Upper lobe of left lung (tissue), 6 donors: Measurements from ENCODE around the gene CBL. TPM values are rescaled to one million over a fixed set of nuclear protein-coding genes. Genes with fewer than 3 reads are reported as not detected.

ENCODE experiments used
- ATAC-seq, 2 donors: fragments of 200-7000 bp; cut with Tn5 transposase; one replicate each; pipeline ENCODE4 v1.9.1; 2022; ENCODE audit warnings: mild to moderate bottlenecking in 2 of 2, moderate library complexity in 2 of 2; ENCODE audit not compliant: low FRiP score in 2 of 2
- DNase-seq, 2 donors: peaks; one replicate each; pipeline ENCODE4 v3.0.0-alpha.2; 2019 to 2020
- H3K27ac ChIP-seq, 4 donors: fragments of 200-600 bp; sonication (generic); one replicate each; pipeline ENCODE4 v1.5.1; 2016 to 2019
- H3K27me3 ChIP-seq, 4 donors: fragments of 200-600 bp; sonication (generic); one replicate each; pipeline ENCODE4 v1.5.1; 2017 to 2019
- H3K36me3 ChIP-seq, 4 donors: fragments of 200-600 bp; sonication (generic); one replicate each; pipeline ENCODE4 v1.5.1; 2016 to 2019
- H3K4me1 ChIP-seq, 4 donors: fragments of 200-600 bp; sonication (generic); one replicate each; pipeline ENCODE4 v1.5.1; 2018 to 2019
- H3K4me3 ChIP-seq, 4 donors: fragments of 200-600 bp; sonication (generic); one replicate each; pipeline ENCODE4 v1.5.1; 2017 to 2019; ENCODE audit warnings: mild to moderate bottlenecking in 2 of 4, moderate library complexity in 1 of 4
- H3K9me3 ChIP-seq, 4 donors: fragments of 200-600 bp; sonication (generic); one replicate each; pipeline ENCODE4 v1.5.1; 2018 to 2019
- EP300 ChIP-seq, 4 donors: sonication (generic); formaldehyde crosslinking; IDR thresholded peaks; one replicate each; pipeline ENCODE4 v1.5.1; 2017; ENCODE audit warnings: antibody characterized with exemption in 4 of 4, control low read depth in 2 of 4
- POLR2A ChIP-seq, 4 donors: fragments of 450-650 bp; IDR thresholded peaks; one replicate each; pipeline ENCODE4 v1.5.1; 2016 to 2017; ENCODE audit warnings: antibody characterized with exemption in 4 of 4, mild to moderate bottlenecking in 2 of 4
- POLR2AphosphoS5 ChIP-seq, 2 donors: sonication (generic); formaldehyde crosslinking; IDR thresholded peaks; one replicate each; pipeline ENCODE4 v1.5.1; 2017; ENCODE audit warnings: antibody characterized with exemption in 2 of 2
- WGBS, 2 donors: methylation state at CpG; one replicate each; pipeline ENCODE4 v1.1.5; 2017 to 2018; 5-methylcytosine and 5-hydroxymethylcytosine counted together
- total RNA-seq, 6 donors: library from RNA; depleted of rRNA in 4 of 6; stranded (reverse); fragments of >200 nt in 4 of 6; gene quantifications; one replicate each; pipeline versions ENCODE4 v1.1.0 to v1.2.1, GENCODE V29; 2016 to 2021
- TF ChIP-seq, protein P1 (sequence below), 6 experiments: fragments of 450-650 bp in 4 of 6; fragments of 200-600 bp in 2 of 6; sonication (generic) in 2 of 6; IDR thresholded peaks; one replicate each; pipeline ENCODE4 v1.5.1; 2016 to 2019; ENCODE audit warnings: antibody characterized with exemption in 6 of 6
- donor health status: DM: no; HTN: no; CAD: no; lungs with moderate emphysema.
- donor health status: DM: no; HTN: yes; CAD: no; lungs with severe emphysema.

CBL gene
- total RNA-seq, 6 donors from 2014 or later = 15.4 to 32.2 (median 18.9) TPM

DNA sequence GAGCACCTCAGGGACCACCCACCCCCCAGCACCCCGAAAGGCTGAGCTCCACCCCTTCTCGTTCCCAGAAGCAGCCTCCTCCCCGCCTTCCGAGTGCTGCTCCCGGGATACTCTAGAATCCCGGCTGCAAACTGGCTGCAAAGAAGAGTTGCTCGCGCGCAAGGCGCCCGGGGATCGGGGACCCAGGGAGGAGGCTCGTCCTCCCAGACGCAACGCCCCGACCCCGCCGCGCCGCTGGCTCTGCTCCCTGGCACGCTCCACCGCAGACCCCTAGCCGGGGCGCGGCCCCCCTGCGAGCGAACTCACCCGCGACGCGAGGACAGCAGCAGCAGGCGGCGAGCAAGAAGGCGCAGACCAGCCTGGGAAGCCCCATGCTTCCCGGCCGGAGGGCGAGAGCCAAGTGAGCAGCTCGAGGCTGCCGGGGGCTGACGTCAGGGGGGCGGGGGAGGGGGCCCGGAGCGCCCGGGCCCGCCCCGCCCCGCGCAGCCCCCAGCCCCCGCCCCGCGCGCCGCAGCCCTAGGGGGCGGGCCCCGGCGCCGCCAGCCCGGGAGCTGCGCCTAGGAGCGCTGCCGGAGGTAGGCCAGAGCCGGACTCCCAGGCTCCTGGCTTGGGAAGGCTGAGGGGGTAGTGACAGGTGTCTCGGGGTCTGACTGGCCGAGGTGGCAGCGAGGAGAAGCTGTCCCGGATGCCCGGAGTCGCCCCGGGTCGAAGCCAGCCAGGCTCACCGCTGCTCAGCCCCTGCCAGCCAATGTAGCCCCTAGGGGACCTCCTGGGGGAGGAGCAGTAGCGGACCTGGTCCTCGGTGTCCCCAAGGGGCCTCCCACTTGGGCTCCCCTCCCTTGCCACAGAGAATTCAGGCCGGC is 110.8 kb downstream of the CBL start, which contains the start of gene MCAM:
MCAM (minus strand) TSS at position 402 of the 863 bp plus-strand sequence; CDS start at position 373, 29 bp downstream.
- WGBS, 2 donors = 1 to 8% methylated on average over 5 to 27 of the region's 74 CpGs
- H3K27ac ChIP-seq = peak within 1 kb of the TSS; percentile 88 to 96 (median 92)
- ATAC-seq (no peak), DNase-seq (peak in 1 of 2 donors; percentile 88)
- peaks cover 0 to 26% (median 0%) of the 10 kb centered on the region in 4 donors for H3K36me3 ChIP-seq
- peaks cover 52 to 72% (median 61%) of the 10 kb centered on the region in 4 donors for H3K4me1 ChIP-seq
- H3K4me3 ChIP-seq = peak within 1 kb of the TSS; percentile 27 to 63 (median 53)
- H3K27me3 ChIP-seq = peaks cover 0 to 36% (median 15%) of the 10 kb centered on the region in 4 donors
- TF ChIP-seq, protein P1, sequence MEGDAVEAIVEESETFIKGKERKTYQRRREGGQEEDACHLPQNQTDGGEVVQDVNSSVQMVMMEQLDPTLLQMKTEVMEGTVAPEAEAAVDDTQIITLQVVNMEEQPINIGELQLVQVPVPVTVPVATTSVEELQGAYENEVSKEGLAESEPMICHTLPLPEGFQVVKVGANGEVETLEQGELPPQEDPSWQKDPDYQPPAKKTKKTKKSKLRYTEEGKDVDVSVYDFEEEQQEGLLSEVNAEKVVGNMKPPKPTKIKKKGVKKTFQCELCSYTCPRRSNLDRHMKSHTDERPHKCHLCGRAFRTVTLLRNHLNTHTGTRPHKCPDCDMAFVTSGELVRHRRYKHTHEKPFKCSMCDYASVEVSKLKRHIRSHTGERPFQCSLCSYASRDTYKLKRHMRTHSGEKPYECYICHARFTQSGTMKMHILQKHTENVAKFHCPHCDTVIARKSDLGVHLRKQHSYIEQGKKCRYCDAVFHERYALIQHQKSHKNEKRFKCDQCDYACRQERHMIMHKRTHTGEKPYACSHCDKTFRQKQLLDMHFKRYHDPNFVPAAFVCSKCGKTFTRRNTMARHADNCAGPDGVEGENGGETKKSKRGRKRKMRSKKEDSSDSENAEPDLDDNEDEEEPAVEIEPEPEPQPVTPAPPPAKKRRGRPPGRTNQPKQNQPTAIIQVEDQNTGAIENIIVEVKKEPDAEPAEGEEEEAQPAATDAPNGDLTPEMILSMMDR (IDR thresholded peaks at IDR 0.05) = no peak
- TF ChIP-seq EP300 (IDR thresholded peaks at IDR 0.05) (no peak), POLR2AphosphoS5 (IDR thresholded peaks at IDR 0.05) (peak; percentile 28 to 57), POLR2A (IDR thresholded peaks at IDR 0.05) (peak in 1 of 4 donors; percentile 20)
- H3K9me3 ChIP-seq = no peaks in the 10 kb centered on the region

DNA sequence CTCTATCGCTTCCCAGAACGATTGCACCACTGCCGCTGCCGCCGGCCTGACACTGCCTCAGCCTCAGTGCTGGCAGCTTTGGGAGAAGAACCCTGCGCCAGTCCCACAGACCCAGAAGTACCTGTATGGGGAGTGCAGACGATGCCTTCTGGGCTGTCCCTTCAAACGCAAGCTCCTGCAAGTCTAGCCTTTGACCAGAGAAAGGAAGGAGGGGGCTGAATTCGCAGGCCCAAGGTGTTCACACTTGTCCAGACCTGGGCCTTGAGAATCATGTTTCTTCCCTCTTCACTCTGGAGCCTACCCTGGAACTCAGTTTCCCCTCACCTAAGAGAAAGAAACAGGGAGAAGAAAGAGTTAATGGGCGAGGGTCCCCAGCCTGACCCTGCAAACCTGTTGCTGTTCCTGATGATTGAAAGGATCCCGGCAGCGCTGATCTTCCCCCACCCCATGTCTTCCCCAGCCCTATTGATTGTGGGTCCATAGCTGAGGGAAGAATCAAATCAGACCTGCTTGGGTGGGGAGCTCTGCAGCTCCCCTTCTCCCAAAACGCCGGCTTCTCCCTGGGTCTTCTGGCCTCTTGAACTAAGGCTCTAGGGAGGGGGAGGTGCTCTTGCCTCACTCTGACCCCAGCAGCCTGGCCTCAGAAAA is 111.6 kb downstream of the CBL start:
- Histone ChIP-seq H3K27me3 (peaks cover 0 to 36% (median 15%) of the 10 kb centered on the region in 4 donors), H3K4me1 (peaks cover 55 to 79% (median 64%) of the 10 kb centered on the region in 4 donors), H3K36me3 (peaks cover 0 to 19% (median 0%) of the 10 kb centered on the region in 4 donors), H3K9me3 (no peaks in the 10 kb centered on the region), H3K4me3 (peak overlapping the region in 3 of 4 donors; percentile 50 to 63 (median 56)), H3K27ac (peak overlapping the region; percentile 88 to 96 (median 92))
- ATAC-seq (no peak), DNase-seq (no peak)
- TF ChIP-seq POLR2AphosphoS5 (IDR thresholded peaks at IDR 0.05) (no peak), POLR2A (IDR thresholded peaks at IDR 0.05) (no peak), EP300 (IDR thresholded peaks at IDR 0.05) (no peak)
- TF ChIP-seq, protein P1 (IDR thresholded peaks at IDR 0.05) = no peak
- 51 to 71% methylated on average over 7 to 12 of the region's 14 CpGs for WGBS, 2 donors

DNA sequence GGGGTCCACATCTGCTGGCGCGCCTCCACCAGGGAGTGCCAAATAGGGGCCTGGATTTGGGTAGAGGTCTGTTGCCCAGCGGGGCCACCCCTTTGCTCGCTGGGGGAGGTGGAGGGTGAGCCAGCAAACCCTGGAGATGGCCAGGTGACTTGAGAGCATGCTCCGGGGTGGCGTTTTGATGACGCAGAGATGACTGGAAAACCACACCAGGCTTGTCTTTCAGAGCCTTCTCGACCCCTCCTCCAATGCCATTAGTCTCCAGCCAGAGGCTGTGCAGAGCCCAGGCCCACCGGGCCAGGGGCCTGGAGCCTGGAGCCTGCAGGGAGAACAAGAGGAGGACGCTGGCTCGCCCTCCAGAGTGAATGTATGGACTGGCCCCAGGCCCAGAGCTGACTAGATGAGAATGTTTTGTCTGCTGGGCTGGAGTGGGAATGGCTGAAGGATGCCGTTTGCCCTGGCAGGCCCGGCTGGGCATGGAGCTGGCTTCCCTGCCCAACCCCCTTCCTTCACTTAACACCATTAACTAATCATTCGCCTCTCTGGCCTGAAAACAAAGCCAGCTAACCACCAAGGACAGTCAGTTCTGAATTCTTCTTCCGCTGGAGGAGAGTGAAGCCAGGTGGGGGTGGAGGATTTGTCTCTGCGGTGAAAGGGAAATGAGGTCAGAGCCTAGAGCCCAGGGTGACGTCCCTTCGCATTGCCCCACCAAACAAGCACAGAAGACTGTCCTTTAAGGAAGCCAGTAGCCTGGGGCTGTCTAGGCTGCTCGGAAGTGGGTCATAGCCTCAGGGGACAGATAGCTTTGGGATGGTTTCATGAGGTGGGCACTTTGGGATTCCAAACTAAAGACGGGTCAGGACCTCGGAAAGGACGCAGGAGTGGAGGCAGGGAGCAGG is 112.3 kb downstream of the CBL start:
- TF ChIP-seq EP300 (IDR thresholded peaks at IDR 0.05) = peak in 1 of 4 donors; percentile 27
- TF ChIP-seq, protein P1 (IDR thresholded peaks at IDR 0.05) = no peak
- peak; percentile 78 to 87 for TF ChIP-seq POLR2AphosphoS5 (IDR thresholded peaks at IDR 0.05)
- peak in 2 of 4 donors; percentile 15 to 43 for TF ChIP-seq POLR2A (IDR thresholded peaks at IDR 0.05)
- DNase-seq (peak; percentile 36 to 58), ATAC-seq (no peak)
- H3K4me3 ChIP-seq = peak overlapping the region in 1 of 4 donors; percentile 4
- H3K27ac ChIP-seq = peak overlapping the region; percentile 88 to 96 (median 92)
- H3K36me3 ChIP-seq = peaks cover 0 to 12% (median 0%) of the 10 kb centered on the region in 4 donors
- peaks cover 0 to 36% (median 15%) of the 10 kb centered on the region in 4 donors for H3K27me3 ChIP-seq
- WGBS, 2 donors = 57 to 61% methylated on average over 11 to 22 of the region's 22 CpGs
- no peaks in the 10 kb centered on the region for H3K9me3 ChIP-seq
- peaks cover 55 to 79% (median 64%) of the 10 kb centered on the region in 4 donors for H3K4me1 ChIP-seq

DNA sequence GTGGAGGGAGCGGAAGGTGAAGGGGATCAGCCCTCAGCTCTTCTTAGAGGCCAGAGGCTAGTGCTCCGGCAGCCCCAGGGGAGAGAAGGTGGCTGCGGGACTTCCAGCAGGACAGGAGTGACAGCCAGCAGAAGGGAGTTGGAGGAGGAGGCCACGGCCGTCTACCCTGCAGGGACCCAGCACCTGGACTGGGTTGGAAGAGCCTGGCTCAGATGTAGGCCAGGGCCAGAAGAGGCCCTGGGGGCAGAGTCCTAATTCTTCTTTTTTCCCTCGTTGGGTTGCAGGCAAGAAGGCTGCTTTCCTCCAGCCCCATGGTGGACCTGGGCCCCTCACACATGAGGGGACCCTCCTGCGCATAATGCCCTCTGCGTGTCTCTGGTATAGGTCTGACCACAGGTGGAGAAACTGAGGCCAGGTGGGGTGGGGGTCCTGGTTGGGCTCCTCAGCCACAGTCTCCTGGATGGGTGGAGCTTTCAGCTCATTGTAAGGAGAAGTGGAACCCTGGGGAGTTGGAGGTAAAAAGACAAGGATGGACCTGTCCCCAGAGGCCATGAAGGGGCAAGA is 113.1 kb downstream of the CBL start:
- ATAC-seq = no peak
- no peak for TF ChIP-seq POLR2AphosphoS5 (IDR thresholded peaks at IDR 0.05)
- TF ChIP-seq, protein P1 (IDR thresholded peaks at IDR 0.05) = peak in 1 of 6 experiments; percentile 13
- peak overlapping the region; percentile 88 to 96 (median 92) for H3K27ac ChIP-seq
- H3K4me3 ChIP-seq = peak overlapping the region in 1 of 4 donors; percentile 11
- H3K27me3 ChIP-seq = peaks cover 0 to 36% (median 15%) of the 10 kb centered on the region in 4 donors
- no peak for DNase-seq
- no peaks in the 10 kb centered on the region for H3K9me3 ChIP-seq
- H3K36me3 ChIP-seq = peaks cover 0 to 6% (median 0%) of the 10 kb centered on the region in 4 donors
- 76 to 85% methylated on average over 7 to 8 of the region's 8 CpGs for WGBS, 2 donors
- peaks cover 55 to 79% (median 64%) of the 10 kb centered on the region in 4 donors for H3K4me1 ChIP-seq
